ENCODE measurements around the gene HTATSF1.

The HTATSF1 gene

DNA sequence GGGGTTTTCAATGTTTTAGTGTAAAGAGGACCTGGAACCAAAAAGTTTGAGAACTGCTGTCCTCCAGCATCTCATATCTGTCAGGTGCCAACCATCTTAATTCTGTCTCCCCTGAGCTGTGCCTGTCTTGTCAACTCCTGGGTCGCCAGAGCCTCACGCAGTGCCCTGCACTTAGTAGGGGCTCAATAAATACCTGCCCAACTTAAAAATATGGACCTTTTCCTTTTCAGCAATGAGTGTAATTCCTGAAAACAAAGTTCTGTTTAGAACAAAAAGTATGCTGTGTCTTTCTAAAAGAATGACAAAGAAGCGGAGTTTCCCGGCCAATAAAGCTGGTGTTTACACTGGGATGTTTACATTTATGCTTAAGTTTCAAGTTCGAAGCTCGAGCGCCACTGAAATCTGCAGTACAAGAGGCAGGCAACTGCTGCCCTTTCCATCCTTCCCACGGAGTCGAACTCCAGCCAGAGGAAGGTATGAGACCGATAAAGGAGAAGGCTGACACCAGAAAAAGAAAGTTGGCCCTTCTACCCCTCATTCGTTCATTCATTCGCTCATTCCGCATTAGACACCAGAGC is 1.1 kb upstream of the HTATSF1 start:
- no peak for TF ChIP-seq CTCF (IDR thresholded peaks at IDR 0.05; ENCODE audit: insufficient read depth, low read depth, low read length, missing control alignments)
- DNase-seq (ENCODE audit: low read depth), result no peak

GRCh38 chrX:136496764-136497555 is 432 bp upstream of the HTATSF1 start:
- no peak for TF ChIP-seq CTCF (IDR thresholded peaks at IDR 0.05; ENCODE audit: insufficient read depth, low read depth, low read length, missing control alignments)
- peak overlapping the region; percentile 69 for H3K4me3 ChIP-seq (ENCODE audit: low read length)
- peak; percentile 80 for DNase-seq (ENCODE audit: low read depth)

More for the DNA sequence above, 1.1 kb upstream of the HTATSF1 start:
- peak overlapping the region; percentile 57 for H3K4me3 ChIP-seq (ENCODE audit: low read length)

- no peak for DNase-seq (ENCODE audit: low read depth)
- H3K4me3 ChIP-seq (ENCODE audit: low read length), result no peak overlapping the region
- TF ChIP-seq CTCF (IDR thresholded peaks at IDR 0.05; ENCODE audit: insufficient read depth, low read depth, low read length, missing control alignments), result no peak
Measured at GRCh38 chrX:136519069-136519468, 21.7 kb downstream of the HTATSF1 start.

DNA sequence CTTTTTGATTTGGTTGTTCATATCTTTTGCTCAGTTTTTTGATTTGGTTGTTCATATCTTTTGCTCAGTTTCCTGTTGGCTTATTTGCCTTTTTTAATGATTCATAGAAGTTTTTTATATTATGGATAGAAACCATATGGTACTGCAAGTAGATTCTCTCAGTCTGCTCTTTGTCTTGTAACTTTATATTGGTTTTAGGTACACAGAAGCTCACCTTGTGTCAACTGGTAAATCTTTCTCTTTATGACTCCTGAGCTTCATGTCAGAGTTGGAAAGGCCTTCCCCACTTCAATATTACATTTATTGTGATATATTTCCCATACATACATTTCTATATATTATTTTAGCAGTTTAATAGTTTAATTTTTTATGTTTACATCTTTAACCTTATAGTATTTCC is 26.4 kb downstream of the HTATSF1 start:
- no peak for DNase-seq (ENCODE audit: low read depth)
- H3K4me3 ChIP-seq (ENCODE audit: low read length), result no peak overlapping the region
- TF ChIP-seq CTCF (IDR thresholded peaks at IDR 0.05; ENCODE audit: insufficient read depth, low read depth, low read length, missing control alignments), result no peak

- peak; percentile 77 for DNase-seq (ENCODE audit: low read depth)
Measured at GRCh38 chrX:136525738-136526606, 28.6 kb downstream of the HTATSF1 start.

More at GRCh38 chrX:136525738-136526606, 28.6 kb downstream of the HTATSF1 start:
- TF ChIP-seq CTCF (IDR thresholded peaks at IDR 0.05; ENCODE audit: insufficient read depth, low read depth, low read length, missing control alignments), result no peak
- H3K4me3 ChIP-seq (ENCODE audit: low read length), result no peak overlapping the region

All from epithelial cell of esophagus (primary cell).